Hindlimb muscle (tissue), 1 donor: ENCODE data around the gene RNF144A. TPM values are rescaled to one million over a fixed set of nuclear protein-coding genes. Genes with fewer than 3 reads are reported as not detected.

Experiments
- DNase-seq: peaks from one replicate; pipeline ENCODE4 v3.0.0-alpha.2; 2013
- polyA plus RNA-seq: library from polyadenylated mRNA; unstranded; fragments of 120-200 nt; gene quantifications from one replicate; pipeline ENCODE4 v1.2.1, GENCODE V29; 2013; ENCODE audit not compliant: insufficient read length

Gene RNF144A
- polyA plus RNA-seq, 1 donor: 21.5 TPM

- no peak for DNase-seq
These were observed 31.6 kb downstream of the RNF144A start for GRCh38 chr2:6948677-6949351.

DNA sequence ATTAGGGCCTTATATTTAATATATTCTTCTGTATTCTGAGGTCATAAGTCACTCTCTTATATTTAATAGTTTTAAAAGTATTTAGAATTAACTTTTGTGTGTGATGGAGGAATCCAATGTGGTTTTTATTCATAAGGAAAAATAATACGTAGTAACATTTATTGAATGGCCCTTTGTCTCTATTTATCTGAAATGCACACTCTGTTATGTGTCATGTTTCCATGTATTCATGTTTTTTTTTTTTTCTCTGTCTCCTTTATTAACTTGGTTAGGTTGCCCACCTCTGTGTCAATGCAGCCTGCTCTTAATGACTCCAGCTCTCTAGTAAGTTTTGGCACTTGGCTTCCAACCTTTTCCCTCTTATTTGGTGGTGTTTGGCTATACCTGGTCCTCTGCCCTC lies 33.8 kb downstream of the RNF144A start:
- no peak for DNase-seq

- no peak for DNase-seq
These were observed 34.9 kb downstream of the RNF144A start for GRCh38 chr2:6952101-6952500.

- no peak for DNase-seq
These were observed 37.4 kb downstream of the RNF144A start for GRCh38 chr2:6954586-6954985.

DNA sequence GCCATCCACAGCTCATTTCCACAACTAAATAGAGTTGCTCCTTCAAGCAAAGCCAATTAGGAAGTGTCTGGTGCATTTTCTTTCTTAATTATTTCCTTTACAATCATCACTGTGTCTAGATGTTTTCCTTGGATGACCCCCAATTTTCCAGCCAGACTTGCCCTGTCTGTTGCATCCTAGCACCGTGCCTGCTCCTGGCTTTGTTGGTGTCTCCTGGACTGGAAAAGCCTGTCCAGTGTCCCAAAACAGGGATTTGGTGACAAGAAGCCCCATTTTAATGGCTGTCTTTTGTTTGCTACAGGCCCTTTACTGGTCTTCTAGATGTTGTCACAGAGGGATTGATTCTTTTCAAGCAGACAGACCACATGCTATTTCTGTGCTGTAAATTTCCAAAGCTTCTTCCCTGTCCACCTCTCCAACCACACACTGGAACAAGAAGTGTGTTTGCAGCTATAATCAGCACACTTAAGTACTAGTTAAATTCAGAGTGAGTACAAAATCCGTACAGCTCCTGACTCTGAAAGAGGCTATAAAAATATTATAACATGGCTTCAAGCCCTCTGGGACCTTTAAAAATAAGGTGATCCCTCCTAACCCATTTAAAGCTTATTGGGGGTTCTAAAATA lies 38.4 kb downstream of the RNF144A start:
- DNase-seq: no peak

GRCh38 chr2:6956566-6956965 lies 39.4 kb downstream of the RNF144A start:
- no peak for DNase-seq

GRCh38 chr2:6957031-6957714 lies 40.0 kb downstream of the RNF144A start:
- DNase-seq: no peak

GRCh38 chr2:6957910-6958615 lies 40.9 kb downstream of the RNF144A start:
- no peak for DNase-seq

GRCh38 chr2:6958616-6959235 lies 41.5 kb downstream of the RNF144A start:
- DNase-seq: no peak

GRCh38 chr2:6959751-6960150 lies 42.5 kb downstream of the RNF144A start:
- DNase-seq: no peak

- DNase-seq: peak; percentile 79
These were observed 43.4 kb downstream of the RNF144A start for GRCh38 chr2:6960659-6961058.

GRCh38 chr2:6963727-6964126 lies 46.5 kb downstream of the RNF144A start:
- no peak for DNase-seq

DNA sequence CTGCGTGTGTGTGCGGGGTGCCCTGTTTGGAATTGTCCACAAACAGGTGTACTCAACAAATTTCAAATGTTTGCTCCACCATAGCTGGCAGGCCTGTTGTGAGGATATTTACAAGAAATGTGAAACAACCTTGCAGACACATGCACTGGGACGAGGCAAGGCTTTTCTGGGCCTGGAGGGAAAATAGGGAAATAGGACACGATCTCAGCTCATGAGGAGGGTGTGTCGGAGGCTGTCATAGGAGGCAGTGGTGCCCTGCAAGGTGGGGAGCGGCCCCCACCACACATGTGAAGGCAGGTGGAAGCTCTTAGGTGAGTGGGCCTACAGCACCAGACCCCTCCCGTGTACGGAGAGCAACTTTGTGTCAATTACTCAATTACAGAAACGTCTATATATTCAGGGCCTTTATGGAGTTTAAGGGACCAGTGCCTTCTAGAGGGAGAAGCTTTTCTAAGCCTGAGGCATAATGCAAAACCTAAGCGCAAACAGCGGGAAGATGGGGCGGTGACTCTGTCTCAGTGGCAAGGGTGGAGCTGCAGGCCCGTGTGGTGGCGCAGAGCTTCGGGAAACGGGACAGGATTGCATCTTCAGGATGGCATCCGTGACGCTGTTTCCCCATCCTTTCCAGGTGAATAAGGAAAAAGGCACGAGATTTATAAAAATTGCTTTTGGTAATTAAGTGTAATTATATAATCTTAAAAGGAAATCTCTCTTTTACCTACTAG lies 48.0 kb downstream of the RNF144A start:
- DNase-seq: no peak

DNA sequence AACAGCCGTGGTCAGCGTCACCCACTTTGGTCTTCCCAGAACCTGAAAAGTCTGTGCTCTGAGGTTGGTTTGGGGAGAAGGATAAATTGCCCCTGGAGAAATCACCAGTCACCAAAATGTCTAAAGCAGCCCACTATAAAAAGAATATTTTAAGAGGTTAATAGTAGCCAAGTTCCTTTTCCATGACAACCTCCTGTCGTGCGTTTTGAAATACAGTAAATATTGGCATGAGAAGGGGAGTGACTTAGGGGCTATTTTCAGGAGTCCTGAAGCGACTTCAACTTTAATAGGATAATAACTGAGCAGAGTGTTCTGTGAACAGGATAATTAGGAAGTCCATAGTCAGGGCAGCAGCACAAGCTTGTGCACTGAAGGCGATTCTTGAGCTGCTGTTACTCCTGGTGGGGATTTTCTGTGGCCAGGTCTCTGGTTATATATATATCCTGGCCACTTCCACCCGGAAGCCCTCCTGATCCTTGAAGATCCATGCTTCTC lies 49.3 kb downstream of the RNF144A start:
- no peak for DNase-seq

DNA sequence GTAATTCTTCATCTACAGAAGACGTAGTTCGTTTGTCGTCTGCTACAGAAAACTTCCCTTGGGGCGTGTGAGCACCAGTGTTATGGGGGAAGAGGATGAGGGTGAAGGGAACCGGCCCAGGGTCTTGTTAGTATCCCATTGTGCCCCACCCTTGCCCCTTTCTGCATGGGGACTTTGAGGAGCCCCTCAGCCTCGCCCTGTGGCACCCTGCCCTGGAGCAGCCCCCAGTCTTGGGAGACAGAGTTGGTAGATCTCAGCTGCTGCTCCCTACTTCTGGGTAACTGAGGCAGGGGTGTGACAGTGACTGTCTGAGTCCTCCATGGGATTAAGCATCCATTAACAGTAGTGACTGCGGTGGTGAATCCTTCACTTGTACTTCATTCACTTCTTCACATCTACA lies 50.1 kb downstream of the RNF144A start:
- DNase-seq: no peak

DNA sequence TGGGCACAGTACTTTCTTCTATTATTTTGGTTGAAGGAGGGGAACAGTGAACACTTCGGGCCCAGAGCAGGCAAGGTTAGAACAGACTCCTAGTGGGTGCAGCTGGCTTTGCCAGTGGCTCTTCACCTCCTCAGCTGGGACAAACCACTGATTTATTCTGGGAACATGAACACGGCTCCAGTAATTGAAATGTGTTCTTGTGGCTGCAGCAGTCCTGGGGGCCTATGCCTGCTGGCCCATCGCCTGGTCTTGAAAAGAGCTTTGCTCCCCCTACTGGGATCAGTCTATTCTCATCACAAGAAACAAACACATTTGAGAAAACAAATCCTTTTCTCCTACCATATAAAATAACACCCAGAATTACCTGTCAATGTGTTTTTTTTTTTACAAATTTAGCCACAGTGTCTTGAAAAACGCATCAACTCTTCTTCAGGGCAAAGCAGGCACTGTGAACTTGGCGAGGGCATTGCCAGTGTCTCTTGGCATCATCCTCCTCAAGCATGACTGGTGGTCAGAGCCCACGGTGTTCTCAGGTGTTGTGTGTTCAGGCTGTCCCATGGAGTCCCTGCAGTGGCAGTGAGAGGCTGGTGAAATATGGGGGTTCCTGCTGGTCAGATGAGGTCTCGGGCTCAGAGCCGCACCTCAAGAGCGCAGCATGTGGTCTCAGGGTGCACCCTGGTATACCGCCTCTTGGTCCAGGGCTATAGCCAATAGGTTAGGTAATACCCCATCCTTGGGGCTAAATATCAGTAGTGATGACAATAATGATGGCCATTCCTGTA lies 51.3 kb downstream of the RNF144A start:
- DNase-seq: peak; percentile 70

GRCh38 chr2:6970551-6970950 lies 53.3 kb downstream of the RNF144A start:
- DNase-seq: no peak

DNA sequence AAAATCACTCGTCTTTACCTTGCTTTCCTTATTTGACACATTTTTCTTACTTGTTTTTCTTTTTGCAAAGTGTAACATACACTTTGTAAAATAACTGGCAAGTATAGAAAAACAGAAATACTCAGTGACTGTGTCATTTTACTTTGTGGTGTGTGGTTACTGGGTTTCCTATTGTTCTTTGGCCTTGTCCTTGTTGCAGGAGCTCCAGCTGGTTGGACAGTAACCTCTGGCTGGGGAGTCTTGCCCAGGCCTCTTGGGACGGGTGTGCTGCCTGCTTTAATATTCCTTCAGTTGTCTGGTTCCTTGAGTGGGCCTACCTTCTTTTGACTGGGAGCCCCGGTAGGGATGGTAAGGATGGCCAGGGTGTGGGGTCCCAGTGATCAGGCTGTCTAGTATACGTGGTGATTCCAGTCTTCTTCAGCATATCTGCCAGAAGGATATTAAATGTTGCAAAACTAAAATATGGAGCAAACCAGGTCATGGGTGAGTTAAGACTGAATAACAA lies 53.8 kb downstream of the RNF144A start:
- no peak for DNase-seq

GRCh38 chr2:6971502-6971901 lies 54.3 kb downstream of the RNF144A start:
- no peak for DNase-seq

DNA sequence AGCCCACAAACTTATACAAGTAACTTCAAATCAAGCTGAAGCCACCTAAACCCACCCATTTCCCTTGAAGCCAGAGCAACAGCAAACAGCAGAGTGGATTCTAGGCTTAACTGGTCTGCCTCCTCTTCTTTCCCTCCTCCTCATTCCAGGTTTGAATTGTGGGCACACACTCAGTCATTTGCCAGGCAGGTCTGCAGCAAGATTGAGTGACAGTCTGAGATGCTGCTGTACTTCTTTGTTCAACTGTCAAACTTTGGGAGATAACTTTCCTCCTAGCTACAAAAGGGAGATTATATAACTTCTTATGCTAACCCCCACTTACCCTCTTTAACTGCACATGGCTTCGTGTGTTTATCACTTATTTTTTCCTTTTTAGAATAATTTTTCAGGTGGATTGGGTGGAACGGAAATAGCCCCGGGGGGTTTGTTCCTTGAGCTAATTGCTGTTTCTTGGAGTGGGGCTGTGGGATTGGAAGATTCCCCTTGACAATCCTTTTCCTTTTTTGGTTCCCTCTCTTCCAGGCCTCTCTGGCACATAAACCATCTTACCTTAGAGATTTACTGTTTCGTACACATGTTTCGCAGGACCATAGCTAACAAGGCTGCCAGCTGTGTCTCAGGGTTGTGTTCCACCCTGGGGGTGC lies 55.0 kb downstream of the RNF144A start:
- DNase-seq: no peak
